LNCAP (cell line): ENCODE measurements around the gene TPR.

Experiments
- TF ChIP-seq, protein P1 (sequence below): fragments of 450-650 bp; IDR thresholded peaks from 2 replicates; pipeline ENCODE4 v1.5.1; 2017; ENCODE audit warnings: mild to moderate bottlenecking

Gene TPR

DNA sequence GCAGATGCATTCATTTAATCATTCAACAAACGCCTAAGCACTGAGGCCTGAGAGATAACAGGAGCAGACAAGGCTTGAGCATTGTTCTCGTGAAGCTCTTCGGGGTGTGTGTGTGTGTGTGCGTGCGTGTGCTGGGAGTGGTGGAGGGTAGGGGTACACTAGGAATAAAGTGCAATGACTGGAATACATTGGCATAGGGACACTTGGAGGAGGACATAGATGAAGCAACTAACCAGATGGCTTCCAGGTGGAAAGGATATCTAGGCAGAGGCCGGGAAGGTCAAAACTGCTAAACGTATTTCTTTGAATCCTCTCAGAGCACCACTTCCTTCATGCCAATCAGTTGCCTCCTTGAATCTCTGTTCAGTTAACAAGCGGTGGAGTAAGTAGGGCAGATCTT is 92.6 kb downstream of the TPR start:
- TF ChIP-seq, protein P1, sequence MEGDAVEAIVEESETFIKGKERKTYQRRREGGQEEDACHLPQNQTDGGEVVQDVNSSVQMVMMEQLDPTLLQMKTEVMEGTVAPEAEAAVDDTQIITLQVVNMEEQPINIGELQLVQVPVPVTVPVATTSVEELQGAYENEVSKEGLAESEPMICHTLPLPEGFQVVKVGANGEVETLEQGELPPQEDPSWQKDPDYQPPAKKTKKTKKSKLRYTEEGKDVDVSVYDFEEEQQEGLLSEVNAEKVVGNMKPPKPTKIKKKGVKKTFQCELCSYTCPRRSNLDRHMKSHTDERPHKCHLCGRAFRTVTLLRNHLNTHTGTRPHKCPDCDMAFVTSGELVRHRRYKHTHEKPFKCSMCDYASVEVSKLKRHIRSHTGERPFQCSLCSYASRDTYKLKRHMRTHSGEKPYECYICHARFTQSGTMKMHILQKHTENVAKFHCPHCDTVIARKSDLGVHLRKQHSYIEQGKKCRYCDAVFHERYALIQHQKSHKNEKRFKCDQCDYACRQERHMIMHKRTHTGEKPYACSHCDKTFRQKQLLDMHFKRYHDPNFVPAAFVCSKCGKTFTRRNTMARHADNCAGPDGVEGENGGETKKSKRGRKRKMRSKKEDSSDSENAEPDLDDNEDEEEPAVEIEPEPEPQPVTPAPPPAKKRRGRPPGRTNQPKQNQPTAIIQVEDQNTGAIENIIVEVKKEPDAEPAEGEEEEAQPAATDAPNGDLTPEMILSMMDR: no peak

DNA sequence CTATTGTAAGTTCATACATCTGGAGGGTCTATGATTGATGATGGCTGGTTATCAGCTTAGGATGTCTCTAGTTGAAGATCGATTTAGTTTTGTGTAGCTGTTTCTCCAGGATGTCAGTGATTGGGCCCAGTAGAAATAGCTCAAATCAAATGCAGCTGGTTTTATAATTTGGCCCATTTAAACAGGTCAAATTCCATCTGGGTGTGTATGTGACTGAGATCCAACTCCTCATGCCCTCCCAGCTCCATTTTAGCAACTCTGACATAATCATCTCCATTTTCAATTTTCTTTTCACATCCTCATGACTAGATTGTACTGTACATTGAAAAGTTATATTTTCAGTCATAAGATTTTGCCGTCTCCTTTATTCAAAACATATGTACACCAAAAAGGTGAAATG is 99.2 kb downstream of the TPR start:
- TF ChIP-seq, protein P1: no peak

DNA sequence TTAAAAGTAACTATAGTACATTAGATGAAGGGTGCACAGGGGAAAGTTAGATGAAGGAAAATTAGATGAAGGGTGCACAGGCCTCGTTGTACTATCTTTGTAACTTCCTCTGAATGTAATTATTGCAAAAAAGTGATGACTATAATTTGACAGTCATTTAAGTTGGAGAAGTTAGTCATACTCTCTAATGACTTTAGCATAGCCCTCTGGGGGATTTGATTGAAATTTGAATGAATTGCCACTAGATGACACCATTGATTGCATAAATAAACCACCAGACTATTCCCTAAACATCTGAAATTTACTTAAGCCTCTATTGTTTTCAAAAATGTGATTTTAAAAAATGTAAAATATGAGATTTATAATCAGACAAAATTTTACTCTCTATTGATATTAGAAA is 102.6 kb downstream of the TPR start:
- TF ChIP-seq, protein P1: no peak

DNA sequence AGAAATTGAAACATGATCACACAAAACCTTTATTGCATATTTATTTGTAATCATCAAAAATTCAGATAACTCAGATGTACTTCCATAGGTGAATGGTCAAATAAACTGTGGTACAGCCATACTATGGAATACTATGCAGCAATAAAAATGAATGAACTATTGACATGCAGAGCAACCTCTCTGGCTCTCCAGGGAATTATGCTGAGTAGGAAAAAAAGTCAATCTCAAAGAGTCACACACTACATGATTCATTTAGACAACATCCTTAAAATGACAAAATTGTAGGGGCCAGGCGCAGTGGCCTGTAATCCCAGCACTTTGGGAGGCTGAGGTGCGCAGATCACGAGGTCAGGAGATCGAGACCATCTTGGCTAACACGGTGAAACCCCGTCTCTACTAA is 104.0 kb downstream of the TPR start:
- TF ChIP-seq, protein P1: no peak
